Psoas muscle (tissue), 8 donors: ENCODE data around the gene CD2AP. TPM values are rescaled to one million over a fixed set of nuclear protein-coding genes. Genes with fewer than 3 reads are reported as not detected.

ENCODE experiments used
- ATAC-seq, 4 donors: fragments of 200-7000 bp; cut with Tn5 transposase; one replicate each; pipeline ENCODE4 v1.9.1; 2020; ENCODE audit warnings: moderate library complexity in 3 of 4, mild to moderate bottlenecking in 2 of 4
- DNase-seq, 2 donors: peaks; one replicate each; pipeline ENCODE4 v3.0.0-alpha.2; 2020
- H3K27ac ChIP-seq: fragments of 200-600 bp; one replicate; pipeline ENCODE4 v1.8.0; 2022
- H3K27me3 ChIP-seq, 3 donors: fragments of 200-600 bp in 1 of 3; one replicate each; pipeline versions ENCODE4 v1.6.1 to v1.8.0; 2013 to 2022; ENCODE audit warnings: low read length in 2 of 3, mild to moderate bottlenecking in 2 of 3, moderate library complexity in 1 of 3; ENCODE audit not compliant: insufficient read depth in 3 of 3
- H3K36me3 ChIP-seq, 2 donors: fragments of 200-600 bp in 1 of 2; one replicate each; pipeline versions ENCODE4 v1.6.1 to v1.8.0; 2013 to 2022; ENCODE audit warnings: low read depth in 1 of 2, mild to moderate bottlenecking in 1 of 2, moderate library complexity in 1 of 2; ENCODE audit not compliant: insufficient read depth in 1 of 2
- H3K4me1 ChIP-seq: fragments of 200-600 bp; one replicate; pipeline ENCODE4 v1.8.0; 2022
- H3K4me3 ChIP-seq: fragments of 200-600 bp; one replicate; pipeline ENCODE4 v1.8.0; 2022; ENCODE audit warnings: mild to moderate bottlenecking
- H3K9me3 ChIP-seq: fragments of 200-600 bp; one replicate; pipeline ENCODE4 v1.8.0; 2022
- WGBS, 3 donors: extraction: QIAGEN DNeasy Blood & Tissue Kit; methylation state at CpG; one replicate each; pipeline versions ENCODE4 v1.1.6 to v1.1.7; 2013; 5-methylcytosine and 5-hydroxymethylcytosine counted together
- intact Hi-C, 2 donors: fragments of 100-400 bp; cut with DNase I; formaldehyde crosslinking; loops; one replicate each; pipeline versions ENCODE4 v1.11.0 to v1.14.2; 2022
- polyA plus RNA-seq, 3 donors: library from polyadenylated mRNA; stranded (reverse); fragments of 200-250 nt; gene quantifications; one replicate each; pipeline ENCODE4 v1.2.3, GENCODE V29; 2013
- total RNA-seq, 4 donors: library from RNA; stranded (reverse); fragmentation: NEBNext Ultra II Directional in 2 of 4; extraction: Animal tissue kit (Norgen Biotek cat#: 25700) in 2 of 4; gene quantifications; one replicate each; pipeline versions ENCODE4 v1.2.1 to v1.2.4, GENCODE V29; 2021 to 2023
- TF ChIP-seq, protein P1 (sequence below): fragments of 200-600 bp; IDR thresholded peaks from one replicate; pipeline ENCODE4 v1.8.0; 2022; ENCODE audit warnings: antibody characterized with exemption
- donor health status: healthy with polysubstance abuse.
- donor health status: DM: no; HTN: no; CAD: no; lungs with moderate emphysema.
- donor health status: Bipolar disorder and iron deficiency.
- donor health status: healthy.
- donor health status: DM: yes; HTN: yes; CAD: no.
- donor health status: DM: no; HTN: no; CAD: no.
- donor health status: DM: no; HTN: no; CAD: no.
- donor health status: DM: yes; HTN: yes; CAD: no.

Gene CD2AP
- total and polyA plus RNA-seq, 7 donors: 3.4 to 11.7 (median 8.3) TPM

DNA sequence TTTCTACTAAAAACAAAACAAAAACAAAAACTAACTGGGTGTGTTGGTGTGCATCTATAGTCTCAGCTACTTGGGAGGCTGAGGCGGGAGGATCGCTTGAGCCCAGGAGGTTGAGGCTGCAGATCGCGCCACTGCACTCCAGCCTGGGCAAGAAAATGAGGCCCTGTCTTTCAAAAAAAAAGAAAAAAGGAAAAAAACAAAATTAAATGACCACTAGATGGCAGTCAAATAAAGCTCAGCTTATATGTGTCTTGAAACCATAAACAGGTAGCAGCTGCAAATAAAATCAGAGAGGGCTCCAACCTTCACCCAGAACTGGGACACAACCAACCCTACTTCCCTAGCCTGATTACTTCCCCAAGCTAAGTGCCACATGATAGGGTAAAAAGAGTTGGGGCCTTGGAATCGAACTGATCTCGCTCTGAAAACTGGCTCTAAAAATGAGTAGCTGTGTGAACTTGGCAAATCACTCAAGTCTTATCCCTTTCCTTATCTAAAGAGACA, 153.7 kb downstream of the CD2AP start:
- ATAC-seq: peak; percentile 68 to 90 (median 76)
- H3K36me3 ChIP-seq: no peaks in the 10 kb centered on the region
- no peak for DNase-seq
- TF ChIP-seq, protein P1, sequence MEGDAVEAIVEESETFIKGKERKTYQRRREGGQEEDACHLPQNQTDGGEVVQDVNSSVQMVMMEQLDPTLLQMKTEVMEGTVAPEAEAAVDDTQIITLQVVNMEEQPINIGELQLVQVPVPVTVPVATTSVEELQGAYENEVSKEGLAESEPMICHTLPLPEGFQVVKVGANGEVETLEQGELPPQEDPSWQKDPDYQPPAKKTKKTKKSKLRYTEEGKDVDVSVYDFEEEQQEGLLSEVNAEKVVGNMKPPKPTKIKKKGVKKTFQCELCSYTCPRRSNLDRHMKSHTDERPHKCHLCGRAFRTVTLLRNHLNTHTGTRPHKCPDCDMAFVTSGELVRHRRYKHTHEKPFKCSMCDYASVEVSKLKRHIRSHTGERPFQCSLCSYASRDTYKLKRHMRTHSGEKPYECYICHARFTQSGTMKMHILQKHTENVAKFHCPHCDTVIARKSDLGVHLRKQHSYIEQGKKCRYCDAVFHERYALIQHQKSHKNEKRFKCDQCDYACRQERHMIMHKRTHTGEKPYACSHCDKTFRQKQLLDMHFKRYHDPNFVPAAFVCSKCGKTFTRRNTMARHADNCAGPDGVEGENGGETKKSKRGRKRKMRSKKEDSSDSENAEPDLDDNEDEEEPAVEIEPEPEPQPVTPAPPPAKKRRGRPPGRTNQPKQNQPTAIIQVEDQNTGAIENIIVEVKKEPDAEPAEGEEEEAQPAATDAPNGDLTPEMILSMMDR: peak; percentile 75
- 48 to 57% (median 53%) methylated on average over 6 of the region's 6 CpGs for WGBS, 3 donors
- no peaks in the 10 kb centered on the region for H3K27me3 ChIP-seq
- no peaks in the 10 kb centered on the region for H3K4me1 ChIP-seq
- no peak overlapping the region for H3K4me3 ChIP-seq
- no peak overlapping the region for H3K27ac ChIP-seq
- no peaks in the 10 kb centered on the region for H3K9me3 ChIP-seq
- intact Hi-C loops: loop anchor here (1.0 to 5.0 kb wide), 3 partner anchors 101 to 149 kb away; no protein-coding TSS in a partner anchor

DNA sequence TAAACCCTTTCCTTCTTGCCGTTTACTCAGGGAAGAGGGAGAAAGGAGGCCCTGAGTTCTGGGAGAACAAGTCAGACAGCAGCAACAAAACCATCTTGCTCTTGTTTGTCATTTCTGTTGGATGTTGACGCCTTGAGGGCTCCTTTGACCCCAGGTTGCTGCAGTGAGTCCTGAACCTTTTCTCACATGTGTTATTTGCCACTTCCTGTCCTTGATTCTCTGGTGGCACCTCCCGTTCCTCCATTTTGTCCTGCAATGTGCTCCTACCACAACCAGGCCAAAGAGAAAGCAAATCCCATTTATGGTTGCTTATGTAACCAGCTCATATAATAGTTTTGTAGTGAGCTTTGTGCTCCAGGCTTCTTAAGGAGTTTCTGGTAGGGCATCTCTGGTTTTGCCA, 154.2 kb downstream of the CD2AP start:
- DNase-seq (no peak), ATAC-seq (peak in 1 of 4 donors; percentile 15)
- no peaks in the 10 kb centered on the region for H3K4me1 ChIP-seq
- H3K27me3 ChIP-seq: no peaks in the 10 kb centered on the region
- no peaks in the 10 kb centered on the region for H3K36me3 ChIP-seq
- H3K4me3 ChIP-seq: no peak overlapping the region
- 48 to 64% (median 57%) methylated on average over 3 of the region's 3 CpGs for WGBS, 3 donors
- H3K27ac ChIP-seq: no peak overlapping the region
- intact Hi-C loops: loop anchor here (1.0 to 5.0 kb wide), 3 partner anchors 101 to 149 kb away; no protein-coding TSS in a partner anchor
- no peaks in the 10 kb centered on the region for H3K9me3 ChIP-seq
- TF ChIP-seq, protein P1: no peak

DNA sequence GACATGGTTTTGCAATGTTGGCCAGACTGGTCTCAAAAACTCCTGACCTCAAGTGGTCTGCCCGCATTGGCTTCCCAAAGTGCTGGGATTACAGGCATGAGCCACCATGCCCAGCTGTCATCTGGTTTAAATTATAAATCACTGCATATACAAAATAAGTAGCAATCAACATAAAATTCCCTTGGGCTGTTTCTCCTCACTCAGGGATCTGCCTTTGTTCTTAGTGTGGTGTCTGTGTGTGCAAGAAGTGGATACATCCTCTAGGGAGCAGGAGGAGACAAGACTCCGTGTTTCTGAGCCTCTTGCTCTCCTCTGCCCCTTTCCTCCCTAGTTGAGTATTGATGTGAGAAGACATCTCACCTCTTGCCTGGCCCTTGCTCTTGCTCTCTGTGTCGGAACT, 155.6 kb downstream of the CD2AP start:
- H3K9me3 ChIP-seq: no peaks in the 10 kb centered on the region
- no peaks in the 10 kb centered on the region for H3K36me3 ChIP-seq
- no peak overlapping the region for H3K4me3 ChIP-seq
- ATAC-seq: peak in 1 of 4 donors; percentile 63
- no peaks in the 10 kb centered on the region for H3K4me1 ChIP-seq
- no peaks in the 10 kb centered on the region for H3K27me3 ChIP-seq
- DNase-seq: no peak
- TF ChIP-seq, protein P1: no peak
- WGBS, 3 donors: 57 to 70% (median 67%) methylated on average over 3 of the region's 3 CpGs
- H3K27ac ChIP-seq: no peak overlapping the region
- intact Hi-C loops: loop anchor here (5.0 kb wide), 1 partner anchor 99 kb away; no protein-coding TSS in a partner anchor

DNA sequence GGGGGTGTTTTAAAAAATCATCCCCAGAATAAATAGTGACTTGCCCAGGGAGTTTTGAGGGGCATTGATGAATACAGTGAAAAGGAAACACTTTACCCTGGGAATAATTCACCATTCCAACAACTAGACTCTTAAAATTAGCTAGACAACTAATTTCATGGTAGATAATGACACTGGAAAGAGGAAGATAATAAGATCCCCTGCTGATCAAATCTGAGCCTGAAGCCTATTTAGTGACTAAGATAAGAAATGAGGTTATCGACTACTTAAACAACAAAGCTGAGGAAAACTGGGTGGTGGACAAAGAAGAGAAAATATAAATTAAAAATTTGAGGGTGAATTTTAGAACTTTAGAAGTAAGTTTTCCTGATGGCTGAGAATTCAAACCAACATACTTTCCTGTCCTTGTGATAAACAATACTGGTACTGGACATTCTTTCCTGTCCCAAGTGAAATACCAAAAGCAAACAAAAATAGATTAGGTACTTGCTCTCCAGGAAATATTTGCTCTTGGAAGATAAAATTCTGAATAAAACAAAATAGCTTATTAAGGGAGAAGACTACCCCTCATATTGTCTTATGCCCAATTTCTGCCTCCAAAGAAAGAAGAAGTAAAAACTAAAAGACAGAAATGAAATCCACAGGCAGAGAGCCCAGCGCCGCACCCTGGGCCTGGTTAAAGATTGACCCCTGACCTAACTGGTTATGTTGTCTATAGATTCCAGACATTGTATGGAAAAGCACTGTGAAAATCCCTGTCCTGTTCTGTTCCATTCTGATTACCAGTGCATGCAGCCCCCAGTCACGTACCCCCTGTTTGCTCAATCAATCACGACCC, 156.8 kb downstream of the CD2AP start:
- ATAC-seq (no peak), DNase-seq (no peak)
- 68 to 85% (median 83%) methylated on average over 5 of the region's 5 CpGs for WGBS, 3 donors
- Histone ChIP-seq H3K27me3 (no peaks in the 10 kb centered on the region), H3K36me3 (no peaks in the 10 kb centered on the region), H3K4me3 (no peak overlapping the region), H3K27ac (no peak overlapping the region), H3K9me3 (no peaks in the 10 kb centered on the region), H3K4me1 (no peaks in the 10 kb centered on the region)
- TF ChIP-seq, protein P1: no peak
- intact Hi-C loops: loop anchor here (5.0 kb wide), 1 partner anchor 98 kb away; no protein-coding TSS in a partner anchor
